Spleen (tissue), 7 donors: ENCODE data around the gene THRSP.

Experiments used
- CTCF ChIP-seq, 11 experiments: fragments of 200-600 bp in 7 of 11; fragments of 450-650 bp in 4 of 11; sonication (generic) in 4 of 11; IDR thresholded peaks in 8 of 11; conservative IDR thresholded peaks in 3 of 11; 1 replicate in 7 of 11; 2 replicates in 4 of 11; pipeline versions ENCODE4 v1.4.0 to v1.8.0; 2016 to 2021; ENCODE audit warnings: antibody characterized with exemption in 11 of 11, inconsistent platforms in 4 of 11, mild to moderate bottlenecking in 1 of 11
- POLR2A ChIP-seq, 3 donors: fragments of 450-650 bp; IDR thresholded peaks; one replicate each; pipeline ENCODE4 v1.5.1; 2017; ENCODE audit warnings: antibody characterized with exemption in 3 of 3, mild to moderate bottlenecking in 1 of 3
- donor health status: DM: no; HTN: no; CAD: no; lungs with moderate emphysema.
- donor health status: DM: no; HTN: no; CAD: no.
- donor health status: DM: no; HTN: no; CAD: no.

GRCh38 chr11:78034623-78035022 lies 29.0 kb upstream of the THRSP start:
- TF ChIP-seq CTCF (IDR thresholded peaks at IDR 0.05 in 8 of 11, conservative IDR thresholded peaks at IDR 0.05 in 3 of 11): no peak
- no peak for TF ChIP-seq POLR2A (IDR thresholded peaks at IDR 0.05)
